Endothelial cell of umbilical vein (primary cell): ENCODE measurements around the gene HOXC12.

Experiments
- EZH2 ChIP-seq: IDR thresholded peaks from 2 replicates; pipeline ENCODE4 v1.6.1; 2012; ENCODE audit warnings: borderline replicate concordance, low read depth, mild to moderate bottlenecking, moderate library complexity, low read length, inconsistent platforms; ENCODE audit not compliant: severe bottlenecking
- JUN ChIP-seq: IDR thresholded peaks from 2 replicates; pipeline ENCODE4 v1.6.1; 2011; ENCODE audit warnings: borderline replicate concordance, low read depth; ENCODE audit not compliant: insufficient read length, insufficient read depth
- POLR2AphosphoS5 ChIP-seq: IDR thresholded peaks from 2 replicates; pipeline ENCODE4 v1.6.1; 2012; ENCODE audit warnings: low read depth, mild to moderate bottlenecking, control low read depth, low read length, moderate library complexity; ENCODE audit not compliant: insufficient read depth
- TF ChIP-seq, protein P1 (sequence below), 2 donors: IDR thresholded peaks; 1 replicate in 1 of 2; 2 replicates in 1 of 2; pipeline ENCODE4 v1.5.1; 2011; ENCODE audit warnings: low read length in 2 of 2, mild to moderate bottlenecking in 2 of 2, moderate library complexity in 2 of 2, control low read depth in 1 of 2, inconsistent platforms in 1 of 2, low read depth in 1 of 2; ENCODE audit not compliant: insufficient read depth in 1 of 2; ENCODE audit errors: extremely low read depth in 1 of 2
- TF ChIP-seq, protein P2 (sequence below): IDR thresholded peaks from 2 replicates; pipeline ENCODE4 v1.6.1; 2011; ENCODE audit not compliant: insufficient read depth, insufficient read length

DNA sequence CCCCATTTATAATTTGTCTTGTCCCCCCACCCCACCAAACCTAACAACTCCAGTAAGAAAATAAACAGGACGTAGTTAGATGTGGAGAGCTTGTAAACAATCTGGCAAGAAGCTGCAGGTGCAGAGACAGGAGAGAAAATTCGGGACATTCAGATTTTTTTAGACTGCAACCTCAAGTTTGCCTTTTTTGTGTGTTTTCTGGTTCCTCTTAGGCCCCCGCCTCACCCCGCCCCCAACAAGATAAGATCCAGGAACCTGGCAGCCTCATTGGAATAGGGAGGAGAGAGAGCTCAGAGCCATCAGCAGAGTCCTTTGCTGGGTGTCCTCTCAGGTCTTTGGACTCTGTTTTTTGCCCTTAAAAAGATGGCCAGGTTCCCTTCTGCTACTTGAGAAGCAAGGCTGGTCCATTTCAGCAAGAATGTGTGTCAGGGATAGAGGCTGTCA lies 33.1 kb downstream of the HOXC12 start:
- TF ChIP-seq, protein P1, sequence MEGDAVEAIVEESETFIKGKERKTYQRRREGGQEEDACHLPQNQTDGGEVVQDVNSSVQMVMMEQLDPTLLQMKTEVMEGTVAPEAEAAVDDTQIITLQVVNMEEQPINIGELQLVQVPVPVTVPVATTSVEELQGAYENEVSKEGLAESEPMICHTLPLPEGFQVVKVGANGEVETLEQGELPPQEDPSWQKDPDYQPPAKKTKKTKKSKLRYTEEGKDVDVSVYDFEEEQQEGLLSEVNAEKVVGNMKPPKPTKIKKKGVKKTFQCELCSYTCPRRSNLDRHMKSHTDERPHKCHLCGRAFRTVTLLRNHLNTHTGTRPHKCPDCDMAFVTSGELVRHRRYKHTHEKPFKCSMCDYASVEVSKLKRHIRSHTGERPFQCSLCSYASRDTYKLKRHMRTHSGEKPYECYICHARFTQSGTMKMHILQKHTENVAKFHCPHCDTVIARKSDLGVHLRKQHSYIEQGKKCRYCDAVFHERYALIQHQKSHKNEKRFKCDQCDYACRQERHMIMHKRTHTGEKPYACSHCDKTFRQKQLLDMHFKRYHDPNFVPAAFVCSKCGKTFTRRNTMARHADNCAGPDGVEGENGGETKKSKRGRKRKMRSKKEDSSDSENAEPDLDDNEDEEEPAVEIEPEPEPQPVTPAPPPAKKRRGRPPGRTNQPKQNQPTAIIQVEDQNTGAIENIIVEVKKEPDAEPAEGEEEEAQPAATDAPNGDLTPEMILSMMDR (IDR thresholded peaks at IDR 0.05; ENCODE audit: extremely low read depth in 1 of 2, insufficient read depth in 1 of 2, low read depth in 1 of 2, low read length in 2 of 2) = no peak
- TF ChIP-seq, protein P2, sequence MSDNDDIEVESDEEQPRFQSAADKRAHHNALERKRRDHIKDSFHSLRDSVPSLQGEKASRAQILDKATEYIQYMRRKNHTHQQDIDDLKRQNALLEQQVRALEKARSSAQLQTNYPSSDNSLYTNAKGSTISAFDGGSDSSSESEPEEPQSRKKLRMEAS = no peak
- TF ChIP-seq EZH2 (no peak), POLR2AphosphoS5 (no peak), JUN (no peak)
